Ovary (tissue), 3 donors: ENCODE measurements around the gene TTC39A.

Source experiments
- EP300 ChIP-seq: sonication (generic); formaldehyde crosslinking; IDR thresholded peaks from one replicate; pipeline ENCODE4 v1.6.1; 2017; ENCODE audit warnings: antibody characterized with exemption
- POLR2A ChIP-seq: fragments of 450-650 bp; IDR thresholded peaks from one replicate; pipeline ENCODE4 v1.6.1; 2017; ENCODE audit warnings: antibody characterized with exemption, mild to moderate bottlenecking, moderate library complexity
- TF ChIP-seq, protein P1 (sequence below), 3 donors: fragments of 450-650 bp in 2 of 3; fragments of 200-600 bp in 1 of 3; IDR thresholded peaks; one replicate each; pipeline versions ENCODE4 v1.5.1 to v1.8.0; 2016 to 2022; ENCODE audit warnings: antibody characterized with exemption in 3 of 3, mild to moderate bottlenecking in 1 of 3
- donor health status: DM: no; HTN: no; CAD: no.

DNA sequence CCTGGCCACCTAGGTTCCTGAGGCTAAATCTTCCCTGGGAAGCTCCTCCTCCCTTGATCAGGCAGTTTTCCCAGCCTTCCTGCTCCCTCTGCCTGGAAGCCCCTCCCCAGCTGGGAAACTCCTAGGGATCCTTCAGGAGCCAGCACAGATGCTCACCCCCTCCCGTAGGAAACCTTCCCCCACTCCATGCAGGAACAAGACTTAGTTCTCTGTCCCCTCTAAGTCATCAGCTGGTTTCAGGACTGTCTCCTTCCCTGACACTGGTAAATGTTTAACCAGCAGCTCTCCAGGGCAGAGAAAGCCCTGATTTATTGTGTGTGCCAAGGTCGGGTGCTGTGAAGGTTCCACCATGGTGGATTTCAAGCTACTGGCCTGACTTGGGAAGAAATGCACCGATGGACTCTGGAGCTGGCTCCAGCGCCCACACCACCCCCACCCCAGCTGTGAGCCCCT, 25.0 kb downstream of the TTC39A start:
- TF ChIP-seq, protein P1, sequence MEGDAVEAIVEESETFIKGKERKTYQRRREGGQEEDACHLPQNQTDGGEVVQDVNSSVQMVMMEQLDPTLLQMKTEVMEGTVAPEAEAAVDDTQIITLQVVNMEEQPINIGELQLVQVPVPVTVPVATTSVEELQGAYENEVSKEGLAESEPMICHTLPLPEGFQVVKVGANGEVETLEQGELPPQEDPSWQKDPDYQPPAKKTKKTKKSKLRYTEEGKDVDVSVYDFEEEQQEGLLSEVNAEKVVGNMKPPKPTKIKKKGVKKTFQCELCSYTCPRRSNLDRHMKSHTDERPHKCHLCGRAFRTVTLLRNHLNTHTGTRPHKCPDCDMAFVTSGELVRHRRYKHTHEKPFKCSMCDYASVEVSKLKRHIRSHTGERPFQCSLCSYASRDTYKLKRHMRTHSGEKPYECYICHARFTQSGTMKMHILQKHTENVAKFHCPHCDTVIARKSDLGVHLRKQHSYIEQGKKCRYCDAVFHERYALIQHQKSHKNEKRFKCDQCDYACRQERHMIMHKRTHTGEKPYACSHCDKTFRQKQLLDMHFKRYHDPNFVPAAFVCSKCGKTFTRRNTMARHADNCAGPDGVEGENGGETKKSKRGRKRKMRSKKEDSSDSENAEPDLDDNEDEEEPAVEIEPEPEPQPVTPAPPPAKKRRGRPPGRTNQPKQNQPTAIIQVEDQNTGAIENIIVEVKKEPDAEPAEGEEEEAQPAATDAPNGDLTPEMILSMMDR (IDR thresholded peaks at IDR 0.05) = no peak
- TF ChIP-seq EP300 (no peak), POLR2A (no peak)
